ENCODE data around the gene CARMIL1.

CARMIL1 gene

GRCh38 chr6:25270559-25270958 is 8.6 kb upstream of the CARMIL1 start:
- no peak for TF ChIP-seq CTCF (IDR thresholded peaks at IDR 0.05; ENCODE audit: control insufficient read depth, extremely low read depth, insufficient read depth)
- H3K4me3 ChIP-seq (ENCODE audit: low read depth, low read length), result no peak overlapping the region
- no peak for DNase-seq (ENCODE audit: low read depth)

DNA sequence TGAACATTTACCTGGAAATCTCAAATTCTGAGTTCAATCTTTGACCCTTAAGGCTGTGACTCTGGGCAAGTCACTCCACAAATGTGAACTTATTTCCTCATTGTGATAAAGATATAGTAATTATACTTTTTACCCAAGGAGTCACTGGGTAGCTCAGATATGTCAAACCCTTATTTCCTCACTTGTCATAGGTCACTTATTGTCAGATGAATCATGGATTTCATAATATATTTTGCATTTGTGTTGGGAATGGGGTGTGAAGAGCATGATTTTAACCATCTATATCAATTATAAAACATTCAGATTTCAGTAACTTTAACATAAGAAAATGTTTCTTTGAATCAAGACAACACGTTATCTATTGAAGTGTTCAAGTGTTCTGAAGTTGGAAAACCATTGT is 3.7 kb upstream of the CARMIL1 start:
- no peak for TF ChIP-seq CTCF (IDR thresholded peaks at IDR 0.05; ENCODE audit: control insufficient read depth, extremely low read depth, insufficient read depth)
- no peak for DNase-seq (ENCODE audit: low read depth)
- no peak overlapping the region for H3K4me3 ChIP-seq (ENCODE audit: low read depth, low read length)

- no peak for DNase-seq (ENCODE audit: low read depth)
- TF ChIP-seq CTCF (IDR thresholded peaks at IDR 0.05; ENCODE audit: control insufficient read depth, extremely low read depth, insufficient read depth), result no peak
- H3K4me3 ChIP-seq (ENCODE audit: low read depth, low read length), result no peak overlapping the region
These were observed 1.8 kb upstream of the CARMIL1 start for GRCh38 chr6:25277386-25277785.

GRCh38 chr6:25277857-25278256 is 1.3 kb upstream of the CARMIL1 start:
- no peak for TF ChIP-seq CTCF (IDR thresholded peaks at IDR 0.05; ENCODE audit: control insufficient read depth, extremely low read depth, insufficient read depth)
- H3K4me3 ChIP-seq (ENCODE audit: low read depth, low read length), result no peak overlapping the region
- no peak for DNase-seq (ENCODE audit: low read depth)

DNA sequence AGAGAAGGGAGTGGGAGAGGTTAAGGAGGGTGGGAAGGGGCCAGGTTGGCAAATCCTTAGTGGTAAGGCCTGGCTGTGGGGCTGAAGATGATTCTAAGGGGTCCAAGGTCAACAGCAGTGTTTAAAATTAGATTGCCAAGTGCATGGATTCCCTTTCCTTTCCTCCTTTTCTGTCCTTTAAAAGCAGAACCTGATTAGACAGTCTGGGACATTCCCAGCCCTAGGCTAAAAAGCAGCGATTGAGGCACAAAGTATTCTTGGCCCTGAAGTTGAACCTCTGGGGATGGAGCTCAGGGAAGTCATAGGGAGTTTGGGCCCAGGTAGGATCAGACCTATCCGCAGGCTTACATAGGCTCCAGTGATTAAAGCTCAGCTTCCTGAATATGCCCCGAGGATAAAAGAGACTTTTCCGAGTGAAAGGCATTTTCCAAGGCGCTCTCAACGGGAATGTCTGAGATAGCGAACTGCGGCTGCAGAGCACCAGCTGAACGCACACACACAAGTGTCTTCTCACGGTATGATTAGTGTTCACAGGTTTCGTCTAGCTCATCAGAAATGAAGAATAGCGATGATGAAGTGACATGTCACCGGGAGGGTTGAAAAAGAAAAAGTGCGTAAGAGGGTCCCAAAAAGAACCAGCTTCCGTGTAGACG is 787 bp upstream of the CARMIL1 start:
- H3K4me3 ChIP-seq (ENCODE audit: low read depth, low read length), result peak overlapping the region; percentile 63
- no peak for TF ChIP-seq CTCF (IDR thresholded peaks at IDR 0.05; ENCODE audit: control insufficient read depth, extremely low read depth, insufficient read depth)
- DNase-seq (ENCODE audit: low read depth), result no peak

DNA sequence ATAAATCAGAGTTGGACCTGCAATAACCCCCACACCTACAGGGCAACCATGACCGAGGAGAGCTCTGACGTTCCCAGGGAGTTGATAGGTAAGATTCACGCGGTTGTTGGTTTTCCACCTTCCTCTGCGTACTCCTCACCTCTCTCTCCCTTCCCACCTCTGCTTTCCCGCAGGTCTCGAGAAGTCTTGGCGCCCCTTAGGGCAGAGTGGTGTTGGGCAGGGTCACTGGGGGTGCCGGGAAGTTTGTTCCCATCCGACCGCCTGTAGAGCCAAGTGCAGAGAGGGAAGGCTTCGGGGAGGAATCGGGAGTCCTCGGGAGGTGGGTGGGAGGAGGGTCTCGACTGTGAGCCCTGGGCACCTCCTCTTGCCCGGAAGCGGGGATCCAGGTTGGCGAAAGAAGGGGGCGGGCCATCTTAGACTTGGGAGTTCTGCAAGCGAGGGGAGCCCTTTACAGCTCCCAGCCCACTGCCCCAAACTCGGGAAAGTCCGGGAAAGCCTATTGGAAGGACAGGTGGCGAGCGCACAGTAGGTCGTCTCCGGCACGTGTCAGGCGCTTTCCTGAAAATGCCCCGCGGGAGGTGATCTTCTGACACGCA is 672 bp downstream of the CARMIL1 start:
- H3K4me3 ChIP-seq (ENCODE audit: low read depth, low read length), result peak overlapping the region; percentile 63
- TF ChIP-seq CTCF (IDR thresholded peaks at IDR 0.05; ENCODE audit: control insufficient read depth, extremely low read depth, insufficient read depth), result no peak
- no peak for DNase-seq (ENCODE audit: low read depth)

Data from LNCaP clone FGC (cell line).